ENCODE results near the gene CD82.

Gene CD82

GRCh38 chr11:44621784-44622183 is 56.3 kb downstream of the CD82 start:
- no peak for DNase-seq

- no peak for DNase-seq
Measured at GRCh38 chr11:44622190-44622650, 56.8 kb downstream of the CD82 start.

GRCh38 chr11:44622721-44623258 is 57.3 kb downstream of the CD82 start:
- no peak for DNase-seq

GRCh38 chr11:44623341-44623730 is 57.9 kb downstream of the CD82 start:
- DNase-seq = no peak

- no peak for DNase-seq
Measured at GRCh38 chr11:44623731-44624491, 58.4 kb downstream of the CD82 start.

- no peak for DNase-seq
Measured at GRCh38 chr11:44624761-44625221, 59.3 kb downstream of the CD82 start.

GRCh38 chr11:44625759-44626523 is 60.5 kb downstream of the CD82 start:
- DNase-seq = no peak

GRCh38 chr11:44626645-44627044 is 61.2 kb downstream of the CD82 start:
- no peak for DNase-seq

- no peak for DNase-seq
Measured at GRCh38 chr11:44627165-44627789, 61.8 kb downstream of the CD82 start.

GRCh38 chr11:44627911-44628729 is 62.7 kb downstream of the CD82 start:
- no peak for DNase-seq

- no peak for DNase-seq
Measured at GRCh38 chr11:44628730-44629700, 63.6 kb downstream of the CD82 start.

GRCh38 chr11:44629732-44630345 is 64.4 kb downstream of the CD82 start:
- DNase-seq = no peak

- DNase-seq = no peak
Measured at GRCh38 chr11:44630511-44631210, 65.2 kb downstream of the CD82 start.

GRCh38 chr11:44631831-44632230 is 66.4 kb downstream of the CD82 start:
- no peak for DNase-seq

GRCh38 chr11:44632466-44633123 is 67.1 kb downstream of the CD82 start:
- DNase-seq = no peak

GRCh38 chr11:44633641-44634040 is 68.2 kb downstream of the CD82 start:
- DNase-seq = no peak

GRCh38 chr11:44634401-44635281 is 69.2 kb downstream of the CD82 start:
- no peak for DNase-seq

GRCh38 chr11:44637487-44637886 is 72.0 kb downstream of the CD82 start:
- no peak for DNase-seq
